Psoas muscle (tissue), 8 donors: Measurements from ENCODE around the gene SLC1A2. TPM values are rescaled to one million over a fixed set of nuclear protein-coding genes. Genes with fewer than 3 reads are reported as not detected.

Experiments
- ATAC-seq, 4 donors: fragments of 200-7000 bp; cut with Tn5 transposase; one replicate each; pipeline ENCODE4 v1.9.1; 2020; ENCODE audit warnings: moderate library complexity in 3 of 4, mild to moderate bottlenecking in 2 of 4
- DNase-seq, 2 donors: peaks; one replicate each; pipeline ENCODE4 v3.0.0-alpha.2; 2020
- H3K27ac ChIP-seq: fragments of 200-600 bp; one replicate; pipeline ENCODE4 v1.8.0; 2022
- H3K27me3 ChIP-seq, 3 donors: fragments of 200-600 bp in 1 of 3; one replicate each; pipeline versions ENCODE4 v1.6.1 to v1.8.0; 2013 to 2022; ENCODE audit warnings: low read length in 2 of 3, mild to moderate bottlenecking in 2 of 3, moderate library complexity in 1 of 3; ENCODE audit not compliant: insufficient read depth in 3 of 3
- H3K36me3 ChIP-seq, 2 donors: fragments of 200-600 bp in 1 of 2; one replicate each; pipeline versions ENCODE4 v1.6.1 to v1.8.0; 2013 to 2022; ENCODE audit warnings: low read depth in 1 of 2, mild to moderate bottlenecking in 1 of 2, moderate library complexity in 1 of 2; ENCODE audit not compliant: insufficient read depth in 1 of 2
- H3K4me1 ChIP-seq: fragments of 200-600 bp; one replicate; pipeline ENCODE4 v1.8.0; 2022
- H3K4me3 ChIP-seq: fragments of 200-600 bp; one replicate; pipeline ENCODE4 v1.8.0; 2022; ENCODE audit warnings: mild to moderate bottlenecking
- H3K9me3 ChIP-seq: fragments of 200-600 bp; one replicate; pipeline ENCODE4 v1.8.0; 2022
- CTCF ChIP-seq: fragments of 200-600 bp; IDR thresholded peaks from one replicate; pipeline ENCODE4 v1.8.0; 2022; ENCODE audit warnings: antibody characterized with exemption
- whole genome bisulfite sequencing, 3 donors: extraction: QIAGEN DNeasy Blood & Tissue Kit; methylation state at CpG; one replicate each; pipeline versions ENCODE4 v1.1.6 to v1.1.7; 2013; 5-methylcytosine and 5-hydroxymethylcytosine counted together
- intact Hi-C, 2 donors: fragments of 100-400 bp; cut with DNase I; formaldehyde crosslinking; loops; one replicate each; pipeline versions ENCODE4 v1.11.0 to v1.14.2; 2022
- polyA plus RNA-seq, 3 donors: library from polyadenylated mRNA; stranded (reverse); fragments of 200-250 nt; gene quantifications; one replicate each; pipeline ENCODE4 v1.2.3, GENCODE V29; 2013
- total RNA-seq, 4 donors: library from RNA; stranded (reverse); fragmentation: NEBNext Ultra II Directional in 2 of 4; extraction: Animal tissue kit (Norgen Biotek cat#: 25700) in 2 of 4; gene quantifications; one replicate each; pipeline versions ENCODE4 v1.2.1 to v1.2.4, GENCODE V29; 2021 to 2023
- donor health status: healthy with polysubstance abuse.
- donor health status: DM: no; HTN: no; CAD: no; lungs with moderate emphysema.
- donor health status: Bipolar disorder and iron deficiency.
- donor health status: healthy.
- donor health status: DM: yes; HTN: yes; CAD: no.
- donor health status: DM: no; HTN: no; CAD: no.
- donor health status: DM: no; HTN: no; CAD: no.
- donor health status: DM: yes; HTN: yes; CAD: no.

SLC1A2 gene
- total and polyA plus RNA-seq, 7 donors: 0.05 to 2.0 (median 0.35) TPM

DNA sequence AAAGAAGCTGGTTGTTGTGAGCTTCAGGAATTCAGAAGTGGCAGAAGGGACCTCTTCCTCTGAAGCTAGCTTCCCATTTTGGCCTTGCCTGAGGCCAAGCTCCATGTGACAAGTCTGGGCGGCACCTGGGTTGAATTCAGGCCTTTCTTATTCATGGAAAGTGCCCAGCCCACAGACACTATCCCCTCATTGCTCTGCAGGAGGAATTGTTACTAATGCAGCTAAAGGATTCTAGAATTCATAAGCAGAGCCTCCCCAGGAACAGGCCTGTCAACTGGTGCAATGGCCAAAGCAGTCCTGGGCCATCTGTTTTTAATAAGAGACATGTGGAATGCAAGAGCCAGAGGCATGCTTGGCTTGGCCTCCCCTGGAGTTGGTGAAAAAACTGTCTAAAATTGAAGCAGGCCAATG lies 71.4 kb downstream of the SLC1A2 start:
- H3K36me3 ChIP-seq: no peaks in the 10 kb centered on the region
- WGBS, 3 donors: 87 to 96% (median 90%) methylated on average over 1 of the region's 1 CpG
- H3K9me3 ChIP-seq: no peaks in the 10 kb centered on the region
- DNase-seq (peak in 1 of 2 donors; percentile 37), ATAC-seq (no peak)
- no peak overlapping the region for H3K27ac ChIP-seq
- H3K4me3 ChIP-seq: no peak overlapping the region
- no peak for TF ChIP-seq CTCF
- intact Hi-C loops: no loop called here
- no peaks in the 10 kb centered on the region for H3K27me3 ChIP-seq
- peaks cover 4% of the 10 kb centered on the region for H3K4me1 ChIP-seq

- Histone ChIP-seq H3K4me1 (peaks cover 2% of the 10 kb centered on the region), H3K4me3 (no peak overlapping the region), H3K27ac (no peak overlapping the region), H3K9me3 (no peaks in the 10 kb centered on the region), H3K27me3 (no peaks in the 10 kb centered on the region), H3K36me3 (no peaks in the 10 kb centered on the region)
- DNase-seq: no peak
- no peak for ATAC-seq
- intact Hi-C loops: no loop called here
- whole genome bisulfite sequencing, 3 donors: 67 to 79% (median 76%) methylated on average over 6 of the region's 6 CpGs
- no peak for TF ChIP-seq CTCF
Measured at GRCh38 chr11:35347173-35347878, 72.0 kb downstream of the SLC1A2 start.

DNA sequence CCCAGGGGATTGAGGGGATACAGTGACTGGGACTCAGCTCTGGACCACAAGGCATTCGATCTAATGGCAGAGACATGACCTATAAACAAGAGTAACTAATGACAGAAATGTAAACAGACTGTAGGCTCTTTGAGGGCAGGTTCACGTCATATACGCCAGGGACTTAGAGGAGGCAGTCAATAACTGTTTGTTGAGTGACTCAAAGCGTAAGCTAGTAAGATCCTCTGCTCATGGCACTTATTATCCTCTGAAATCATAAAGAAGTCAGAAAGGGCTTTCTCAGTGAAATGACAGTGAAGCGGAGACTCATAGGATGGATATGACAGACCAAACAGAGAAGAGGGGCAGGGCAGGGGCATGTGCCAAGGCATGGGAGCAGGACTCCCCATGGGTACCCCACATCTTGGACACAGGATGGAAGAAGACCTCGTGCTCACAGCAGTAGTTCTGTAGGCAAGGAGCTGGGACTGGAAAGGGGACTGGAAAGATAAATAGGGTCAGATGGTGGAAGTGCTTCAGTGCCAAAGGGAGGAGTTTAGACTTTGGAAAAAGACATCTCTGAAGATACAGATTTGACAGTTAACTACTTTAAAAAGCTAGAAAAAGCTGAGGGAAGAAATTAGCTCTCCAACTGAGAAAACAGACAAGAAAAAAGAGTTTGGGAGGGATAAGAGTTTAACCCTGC lies 72.7 kb downstream of the SLC1A2 start:
- ATAC-seq: no peak
- Histone ChIP-seq H3K27ac (no peak overlapping the region), H3K4me3 (no peak overlapping the region), H3K36me3 (no peaks in the 10 kb centered on the region), H3K9me3 (no peaks in the 10 kb centered on the region), H3K4me1 (no peaks in the 10 kb centered on the region), H3K27me3 (no peaks in the 10 kb centered on the region)
- intact Hi-C loops: no loop called here
- WGBS, 3 donors: 81 to 86% (median 84%) methylated on average over 6 of the region's 6 CpGs
- no peak for TF ChIP-seq CTCF
- DNase-seq: no peak

DNA sequence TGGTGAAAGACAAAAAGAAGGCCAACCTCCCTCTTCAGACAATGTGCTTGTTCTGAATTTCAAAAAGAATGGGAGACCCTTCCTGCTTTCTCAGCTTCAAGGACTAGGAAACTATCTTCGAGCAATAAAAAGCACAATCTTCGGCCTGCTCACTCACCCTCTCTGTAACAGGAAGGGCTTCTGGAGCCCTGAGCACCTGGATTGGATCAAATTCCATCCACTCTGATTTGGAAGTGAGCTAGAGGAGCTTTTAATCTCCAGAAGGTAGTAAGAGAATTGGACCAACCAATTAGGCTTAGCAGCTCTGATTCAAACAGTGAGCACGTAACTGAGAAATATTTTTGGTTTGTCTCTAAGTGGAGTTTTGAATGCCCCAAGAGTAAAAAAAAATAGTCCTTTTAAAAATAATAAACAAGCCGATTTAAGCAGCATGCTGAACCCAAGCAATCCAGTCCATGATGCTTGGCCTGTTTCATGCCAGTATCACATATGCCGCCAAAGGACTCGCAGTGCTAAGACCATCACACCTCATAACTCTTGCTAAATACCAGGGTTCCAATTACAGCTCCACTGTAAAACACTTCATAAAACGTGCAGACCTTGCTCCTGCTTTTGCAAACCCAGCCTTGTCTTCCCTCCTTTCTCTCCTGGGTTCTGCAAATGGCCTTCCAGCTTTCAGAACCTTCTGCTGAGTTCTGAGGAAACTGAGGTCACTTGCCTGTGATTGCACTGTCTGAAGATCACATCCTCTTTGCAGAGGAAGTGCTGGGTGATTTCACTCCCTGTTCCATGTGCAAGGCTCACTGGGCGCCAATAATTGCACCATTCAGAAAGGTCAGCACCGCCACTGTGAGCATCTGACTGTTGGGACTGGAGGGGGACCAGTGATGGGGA lies 74.4 kb downstream of the SLC1A2 start:
- H3K36me3 ChIP-seq: no peaks in the 10 kb centered on the region
- intact Hi-C loops: no loop called here
- no peaks in the 10 kb centered on the region for H3K9me3 ChIP-seq
- peaks cover 6% of the 10 kb centered on the region for H3K4me1 ChIP-seq
- 32 to 47% (median 44%) methylated on average over 9 of the region's 9 CpGs for WGBS, 3 donors
- peak in 2 of 4 donors; percentile 91 to 92 for ATAC-seq
- TF ChIP-seq CTCF: no peak
- H3K4me3 ChIP-seq: no peak overlapping the region
- DNase-seq: peak in 1 of 2 donors; percentile 29
- no peak overlapping the region for H3K27ac ChIP-seq
- no peaks in the 10 kb centered on the region for H3K27me3 ChIP-seq
